Measurements from ENCODE around the gene SYNE1. TPM values are rescaled to one million over a fixed set of nuclear protein-coding genes. Genes with fewer than 3 reads are reported as not detected.

SYNE1 gene
- total RNA-seq, 3 donors from 2014 or later (not counting 1 experiment from before 2014, with no cell fraction given) = 489 to 570 (median 498) TPM

- no peak for ATAC-seq
- WGBS (ENCODE audit: insufficient coverage) = 98% methylated on average over 3 of the region's 3 CpGs
- TF ChIP-seq CTCF (IDR thresholded peaks at IDR 0.05) = no peak
These were observed 53.3 kb downstream of the SYNE1 start for GRCh38 chr6:152583888-152584287.

GRCh38 chr6:152576525-152576924 is 60.6 kb downstream of the SYNE1 start:
- Mint-ChIP-seq H3K4me3 (no peak overlapping the region), H3K27me3 (ENCODE audit: low read depth in 2 of 2) (no peaks in the 10 kb centered on the region), H3K4me1 (peaks cover 65 to 71% of the 10 kb centered on the region in 2 donors), H3K9me3 (no peaks in the 10 kb centered on the region), H3K36me3 (no peaks in the 10 kb centered on the region), H3K27ac (peak overlapping the region; percentile 73 to 79)
- intact Hi-C loops (cut with micrococcal nuclease) = no loop called here
- Histone ChIP-seq H3K9me3 (ENCODE audit: control insufficient read depth, insufficient read depth, low read length) (no peaks in the 10 kb centered on the region), H3K27me3 (ENCODE audit: control insufficient read depth, insufficient read depth, low read length) (no peaks in the 10 kb centered on the region), H3K27ac (ENCODE audit: low read length) (no peak overlapping the region), H3K36me3 (ENCODE audit: control insufficient read depth, insufficient read depth, low read length) (no peaks in the 10 kb centered on the region), H3K4me1 (ENCODE audit: control insufficient read depth, insufficient read depth, low read length) (no peaks in the 10 kb centered on the region), H3K4me3 (ENCODE audit: low read length) (no peak overlapping the region)
- WGBS (ENCODE audit: insufficient coverage) = no CpG with 5 or more reads among the region's 1 CpG
- DNase-seq (no peak), ATAC-seq (no peak)
- TF ChIP-seq CTCF (IDR thresholded peaks at IDR 0.05) = no peak

More at GRCh38 chr6:152583888-152584287, 53.3 kb downstream of the SYNE1 start:
- Mint-ChIP-seq H3K4me1 (peaks cover 63 to 64% of the 10 kb centered on the region in 2 donors), H3K27me3 (ENCODE audit: low read depth in 2 of 2) (no peaks in the 10 kb centered on the region), H3K36me3 (no peaks in the 10 kb centered on the region), H3K4me3 (no peak overlapping the region), H3K9me3 (no peaks in the 10 kb centered on the region), H3K27ac (peak overlapping the region in 1 of 2 donors; percentile 40)
- peaks cover 3% of the 10 kb centered on the region for H3K36me3 ChIP-seq (ENCODE audit: control insufficient read depth, insufficient read depth, low read length)
- no peaks in the 10 kb centered on the region for H3K9me3 ChIP-seq (ENCODE audit: control insufficient read depth, insufficient read depth, low read length)
- H3K27me3 ChIP-seq (ENCODE audit: control insufficient read depth, insufficient read depth, low read length) = no peaks in the 10 kb centered on the region
- no peaks in the 10 kb centered on the region for H3K4me1 ChIP-seq (ENCODE audit: control insufficient read depth, insufficient read depth, low read length)
- H3K27ac ChIP-seq (ENCODE audit: low read length) = no peak overlapping the region
- DNase-seq = no peak
- intact Hi-C loops (cut with micrococcal nuclease) = loop anchor here (5.0 kb wide), 1 partner anchor 38 kb away; no protein-coding TSS in a partner anchor
- no peak overlapping the region for H3K4me3 ChIP-seq (ENCODE audit: low read length)

GRCh38 chr6:152575621-152576150 is 61.5 kb downstream of the SYNE1 start:
- peak overlapping the region; percentile 73 to 79 for H3K27ac Mint-ChIP-seq
- no peak for TF ChIP-seq CTCF (IDR thresholded peaks at IDR 0.05)
- intact Hi-C loops (cut with micrococcal nuclease) = no loop called here

GRCh38 chr6:152575161-152575560 is 62.0 kb downstream of the SYNE1 start:
- H3K27ac ChIP-seq (ENCODE audit: low read length) = no peak overlapping the region
- H3K27ac Mint-ChIP-seq = peak overlapping the region in 1 of 2 donors; percentile 79
- peak in 1 of 3 donors; percentile 30 for ATAC-seq

More at GRCh38 chr6:152575621-152576150, 61.5 kb downstream of the SYNE1 start:
- H3K4me1 ChIP-seq (ENCODE audit: control insufficient read depth, insufficient read depth, low read length) = peaks cover 2% of the 10 kb centered on the region
- no peak overlapping the region for H3K4me3 ChIP-seq (ENCODE audit: low read length)
- no peaks in the 10 kb centered on the region for H3K27me3 ChIP-seq (ENCODE audit: control insufficient read depth, insufficient read depth, low read length)
- no peaks in the 10 kb centered on the region for H3K36me3 ChIP-seq (ENCODE audit: control insufficient read depth, insufficient read depth, low read length)
- Mint-ChIP-seq H3K4me3 (no peak overlapping the region), H3K9me3 (no peaks in the 10 kb centered on the region), H3K27me3 (ENCODE audit: low read depth in 2 of 2) (no peaks in the 10 kb centered on the region), H3K36me3 (no peaks in the 10 kb centered on the region), H3K4me1 (peaks cover 64 to 71% of the 10 kb centered on the region in 2 donors)
- H3K27ac ChIP-seq (ENCODE audit: low read length) = no peak overlapping the region
- DNase-seq (no peak), ATAC-seq (peak; percentile 28 to 56 (median 44))
- H3K9me3 ChIP-seq (ENCODE audit: control insufficient read depth, insufficient read depth, low read length) = no peaks in the 10 kb centered on the region
- WGBS (ENCODE audit: insufficient coverage) = 53% methylated on average over 3 of the region's 4 CpGs

More at GRCh38 chr6:152575161-152575560, 62.0 kb downstream of the SYNE1 start:
- no peaks in the 10 kb centered on the region for H3K36me3 Mint-ChIP-seq
- no peaks in the 10 kb centered on the region for H3K36me3 ChIP-seq (ENCODE audit: control insufficient read depth, insufficient read depth, low read length)
- intact Hi-C loops (cut with micrococcal nuclease) = no loop called here
- H3K9me3 Mint-ChIP-seq = no peaks in the 10 kb centered on the region
- H3K4me1 Mint-ChIP-seq = peaks cover 65 to 71% of the 10 kb centered on the region in 2 donors
- no peaks in the 10 kb centered on the region for H3K27me3 Mint-ChIP-seq (ENCODE audit: low read depth in 2 of 2)
- H3K4me3 ChIP-seq (ENCODE audit: low read length) = no peak overlapping the region
- no peak for DNase-seq
- no peaks in the 10 kb centered on the region for H3K27me3 ChIP-seq (ENCODE audit: control insufficient read depth, insufficient read depth, low read length)
- no peak overlapping the region for H3K4me3 Mint-ChIP-seq
- TF ChIP-seq CTCF (IDR thresholded peaks at IDR 0.05) = no peak
- WGBS (ENCODE audit: insufficient coverage) = 66% methylated on average over 2 of the region's 2 CpGs
- H3K4me1 ChIP-seq (ENCODE audit: control insufficient read depth, insufficient read depth, low read length) = peaks cover 2% of the 10 kb centered on the region
- no peaks in the 10 kb centered on the region for H3K9me3 ChIP-seq (ENCODE audit: control insufficient read depth, insufficient read depth, low read length)

Measured in natural killer cell (primary cell).